Gastrocnemius medialis (tissue), 4 donors: Measurements from ENCODE around the gene HECTD4.

Source experiments
- POLR2A ChIP-seq, 2 donors: fragments of 450-650 bp; IDR thresholded peaks; one replicate each; pipeline ENCODE4 v1.6.1; 2017; ENCODE audit warnings: antibody characterized with exemption in 2 of 2, mild to moderate bottlenecking in 2 of 2, moderate library complexity in 2 of 2
- TF ChIP-seq, protein P1 (sequence below), 5 experiments: fragments of 450-650 bp in 3 of 5; fragments of 200-600 bp in 2 of 5; sonication (generic) in 2 of 5; IDR thresholded peaks in 4 of 5; conservative IDR thresholded peaks in 1 of 5; 1 replicate in 4 of 5; 2 replicates in 1 of 5; pipeline ENCODE4 v1.5.1; 2016 to 2019; ENCODE audit warnings: antibody characterized with exemption in 5 of 5, mild to moderate bottlenecking in 3 of 5, moderate library complexity in 3 of 5

GRCh38 chr12:112352921-112353320, 29.3 kb downstream of the HECTD4 start:
- no peak for TF ChIP-seq POLR2A (IDR thresholded peaks at IDR 0.05)
- TF ChIP-seq, protein P1, sequence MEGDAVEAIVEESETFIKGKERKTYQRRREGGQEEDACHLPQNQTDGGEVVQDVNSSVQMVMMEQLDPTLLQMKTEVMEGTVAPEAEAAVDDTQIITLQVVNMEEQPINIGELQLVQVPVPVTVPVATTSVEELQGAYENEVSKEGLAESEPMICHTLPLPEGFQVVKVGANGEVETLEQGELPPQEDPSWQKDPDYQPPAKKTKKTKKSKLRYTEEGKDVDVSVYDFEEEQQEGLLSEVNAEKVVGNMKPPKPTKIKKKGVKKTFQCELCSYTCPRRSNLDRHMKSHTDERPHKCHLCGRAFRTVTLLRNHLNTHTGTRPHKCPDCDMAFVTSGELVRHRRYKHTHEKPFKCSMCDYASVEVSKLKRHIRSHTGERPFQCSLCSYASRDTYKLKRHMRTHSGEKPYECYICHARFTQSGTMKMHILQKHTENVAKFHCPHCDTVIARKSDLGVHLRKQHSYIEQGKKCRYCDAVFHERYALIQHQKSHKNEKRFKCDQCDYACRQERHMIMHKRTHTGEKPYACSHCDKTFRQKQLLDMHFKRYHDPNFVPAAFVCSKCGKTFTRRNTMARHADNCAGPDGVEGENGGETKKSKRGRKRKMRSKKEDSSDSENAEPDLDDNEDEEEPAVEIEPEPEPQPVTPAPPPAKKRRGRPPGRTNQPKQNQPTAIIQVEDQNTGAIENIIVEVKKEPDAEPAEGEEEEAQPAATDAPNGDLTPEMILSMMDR (IDR thresholded peaks at IDR 0.05 in 4 of 5, conservative IDR thresholded peaks at IDR 0.05 in 1 of 5) = no peak
